Panc1 (cell line): ENCODE measurements around the gene PEPD. TPM values are rescaled to one million over a fixed set of nuclear protein-coding genes. Genes with fewer than 3 reads are reported as not detected.

Source experiments
- ATAC-seq: fragments of 200-7000 bp; cut with Tn5 transposase; 2 replicates; pipeline ENCODE4 v1.9.1; 2020; ENCODE audit warnings: mild to moderate bottlenecking, moderate library complexity
- BruUV-seq: library from RNA; stranded (reverse); fragments of 400-500 nt; replicated peaks from 2 replicates; lab custom pipeline; 2021; lab: Mats Ljungman, UMichigan
- CTCF ChIA-PET: fragments of 300-600 bp; sonication (Branson Sonifier 250); formaldehyde crosslinking; loops from one replicate; lab custom pipeline; 2022; ENCODE audit warnings: antibody characterized with exemption; lab: Charles Lee
- POLR2A ChIA-PET: fragments of 300-600 bp; sonication (Branson Sonifier 250); formaldehyde crosslinking; loops from one replicate; lab custom pipeline; 2022; ENCODE audit warnings: antibody characterized with exemption; lab: Charles Lee
- DNase-seq: peaks from one replicate; pipeline ENCODE4 v3.0.0-alpha.2; 2010; ENCODE audit warnings: low read depth, low spot score
- H3K27ac ChIP-seq: 2 replicates; pipeline ENCODE4 v1.5.1; 2011; ENCODE audit warnings: mild to moderate bottlenecking, low read length, inconsistent platforms
- H3K27me3 ChIP-seq: fragments of 200-500 bp; sonication (Bioruptor generic); 2 replicates; pipeline ENCODE4 v1.6.0; 2014; ENCODE audit warnings: low read length, inconsistent platforms; ENCODE audit not compliant: control insufficient read depth, insufficient read depth
- H3K36me3 ChIP-seq: fragments of 200-500 bp; sonication (Bioruptor generic); 2 replicates; pipeline ENCODE4 v1.5.1; 2014; ENCODE audit warnings: inconsistent platforms, mild to moderate bottlenecking, low read length, moderate library complexity; ENCODE audit not compliant: control insufficient read depth, insufficient read depth
- H3K4me1 ChIP-seq: 2 replicates; pipeline ENCODE4 v1.5.1; 2011; ENCODE audit warnings: inconsistent platforms, mild to moderate bottlenecking, low read length, moderate library complexity; ENCODE audit not compliant: control insufficient read depth, insufficient read depth
- H3K4me3 ChIP-seq, 2 experiments: 2 replicates each; pipeline ENCODE4 v1.5.1; 2011 to 2012; ENCODE audit warnings: low read depth in 2 of 2, low read length in 2 of 2, mild to moderate bottlenecking in 2 of 2, inconsistent platforms in 1 of 2, moderate library complexity in 1 of 2
- H3K9me3 ChIP-seq: fragments of 200-500 bp; sonication (Bioruptor generic); 2 replicates; pipeline ENCODE4 v1.5.1; 2014; ENCODE audit warnings: low read depth, mild to moderate bottlenecking, inconsistent platforms, low read length, moderate library complexity; ENCODE audit not compliant: control insufficient read depth, insufficient read depth
- POLR2AphosphoS5 ChIP-seq: IDR thresholded peaks from 2 replicates; pipeline ENCODE4 v1.6.1; 2012; ENCODE audit warnings: mild to moderate bottlenecking, low read depth, low read length, moderate library complexity
- REST ChIP-seq, 2 experiments: IDR thresholded peaks; 2 replicates each; pipeline ENCODE4 v1.6.1; 2011 to 2012; ENCODE audit warnings: low read depth in 2 of 2, control low read depth in 1 of 2, low read length in 1 of 2, mild to moderate bottlenecking in 1 of 2, moderate library complexity in 1 of 2; ENCODE audit not compliant: insufficient read depth in 1 of 2
- SIN3A ChIP-seq: IDR thresholded peaks from 2 replicates; pipeline ENCODE4 v1.6.1; 2012; ENCODE audit warnings: low read depth, mild to moderate bottlenecking, low read length, moderate library complexity, borderline replicate concordance; ENCODE audit not compliant: insufficient read depth
- TCF7L2 ChIP-seq: IDR thresholded peaks from 2 replicates; pipeline ENCODE4 v1.6.1; 2011; ENCODE audit warnings: mild to moderate bottlenecking, low read depth, low read length, inconsistent platforms
- in situ Hi-C: cut with HindIII; loops from 2 replicates; pipeline ENCODE4 v1.10.0; 2016; ENCODE audit warnings: low sequenced_read_pairs, low pct_unique_long_range_greater_than_20kb
- intact Hi-C: fragments of 100-400 bp; cut with micrococcal nuclease; formaldehyde crosslinking; loops from one replicate; pipeline ENCODE4 v1.10.0; 2022; ENCODE audit not compliant: unreplicated experiment
- total RNA-seq: library from RNA; stranded (reverse); gene quantifications from one replicate; pipeline ENCODE4 v1.2.1, GENCODE V29; 2021; ENCODE audit not compliant: unreplicated experiment
- TF ChIP-seq, protein P1 (sequence below): fragments of 450-650 bp; IDR thresholded peaks from 2 replicates; pipeline ENCODE4 v1.5.1; 2017; ENCODE audit warnings: mild to moderate bottlenecking

The PEPD gene
- total RNA-seq, 1 experiment from 2014 or later = 102 TPM

DNA sequence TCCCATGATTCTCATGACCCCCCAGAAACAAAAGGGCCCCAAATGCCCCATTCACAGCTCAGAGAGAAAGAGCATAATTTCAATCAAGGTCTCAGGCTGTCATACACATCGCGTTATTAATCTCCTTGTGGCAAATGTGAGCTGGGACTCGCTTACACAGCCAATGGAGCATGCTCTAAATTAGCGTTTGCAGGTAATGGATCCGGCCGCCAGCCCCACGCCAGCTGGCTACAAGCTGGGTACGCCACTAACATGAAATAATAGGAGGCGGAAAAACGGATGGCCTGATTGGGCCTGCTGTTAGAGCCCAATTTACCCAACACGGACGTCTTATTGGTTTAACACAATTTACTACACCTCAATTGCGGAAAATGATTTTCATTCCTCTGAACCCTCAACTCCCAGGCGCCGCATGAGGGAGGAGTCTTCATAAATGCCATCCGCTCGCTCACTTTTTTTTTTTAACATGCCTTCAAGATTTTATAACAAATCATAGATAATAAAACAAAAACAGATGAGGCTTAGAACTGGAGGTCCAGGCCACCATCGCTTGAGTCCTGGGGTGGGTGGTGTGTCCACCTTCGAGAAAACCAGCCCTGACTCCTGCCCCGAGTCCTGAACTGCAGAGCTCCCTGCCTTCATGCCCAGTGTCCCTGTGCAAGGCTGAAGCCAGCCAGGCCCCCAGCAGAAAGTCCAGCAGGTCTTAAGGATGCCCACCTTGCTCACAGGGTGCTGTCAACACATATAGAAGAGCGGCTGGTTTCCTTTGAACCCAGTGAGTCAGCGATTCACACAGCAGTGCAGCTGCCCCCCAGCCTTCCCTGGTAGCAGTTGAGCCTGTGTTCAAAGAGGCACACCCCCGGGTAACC, 62.1 kb downstream of the PEPD start:
- TSS peak; percentile 30 for BruUV-seq
- no peak overlapping the region for H3K27ac ChIP-seq
- H3K4me1 ChIP-seq = no peaks in the 10 kb centered on the region
- POLR2A ChIA-PET = interaction anchor here (0.6 kb wide), 1 partner anchor 27 kb away, joined by 9 read pairs; no protein-coding TSS in a partner anchor
- DNase-seq = no peak
- TF ChIP-seq POLR2AphosphoS5 (no peak), TCF7L2 (no peak), REST (IDR thresholded peaks at IDR 0.05; ENCODE audit: insufficient read depth in 1 of 2, low read depth in 2 of 2, low read length in 1 of 2) (no peak), SIN3A (no peak)
- TF ChIP-seq, protein P1, sequence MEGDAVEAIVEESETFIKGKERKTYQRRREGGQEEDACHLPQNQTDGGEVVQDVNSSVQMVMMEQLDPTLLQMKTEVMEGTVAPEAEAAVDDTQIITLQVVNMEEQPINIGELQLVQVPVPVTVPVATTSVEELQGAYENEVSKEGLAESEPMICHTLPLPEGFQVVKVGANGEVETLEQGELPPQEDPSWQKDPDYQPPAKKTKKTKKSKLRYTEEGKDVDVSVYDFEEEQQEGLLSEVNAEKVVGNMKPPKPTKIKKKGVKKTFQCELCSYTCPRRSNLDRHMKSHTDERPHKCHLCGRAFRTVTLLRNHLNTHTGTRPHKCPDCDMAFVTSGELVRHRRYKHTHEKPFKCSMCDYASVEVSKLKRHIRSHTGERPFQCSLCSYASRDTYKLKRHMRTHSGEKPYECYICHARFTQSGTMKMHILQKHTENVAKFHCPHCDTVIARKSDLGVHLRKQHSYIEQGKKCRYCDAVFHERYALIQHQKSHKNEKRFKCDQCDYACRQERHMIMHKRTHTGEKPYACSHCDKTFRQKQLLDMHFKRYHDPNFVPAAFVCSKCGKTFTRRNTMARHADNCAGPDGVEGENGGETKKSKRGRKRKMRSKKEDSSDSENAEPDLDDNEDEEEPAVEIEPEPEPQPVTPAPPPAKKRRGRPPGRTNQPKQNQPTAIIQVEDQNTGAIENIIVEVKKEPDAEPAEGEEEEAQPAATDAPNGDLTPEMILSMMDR = no peak
- in situ Hi-C loops = no loop called here
- ATAC-seq = no peak
- H3K36me3 ChIP-seq = no peaks in the 10 kb centered on the region
- H3K9me3 ChIP-seq = no peaks in the 10 kb centered on the region
- intact Hi-C loops = no loop called here
- CTCF ChIA-PET = interaction anchor here (0.5 kb wide), 1 partner anchor 690 kb away, joined by 4 read pairs; no protein-coding TSS in a partner anchor
- H3K27me3 ChIP-seq = no peaks in the 10 kb centered on the region
- no peak overlapping the region for H3K4me3 ChIP-seq

- in situ Hi-C loops (no loop called here), intact Hi-C loops (no loop called here)
- ATAC-seq (no peak), DNase-seq (no peak)
- no TSS peak for BruUV-seq
- Histone ChIP-seq H3K4me1 (no peaks in the 10 kb centered on the region), H3K36me3 (no peaks in the 10 kb centered on the region), H3K9me3 (no peaks in the 10 kb centered on the region), H3K27me3 (no peaks in the 10 kb centered on the region), H3K4me3 (no peak overlapping the region), H3K27ac (no peak overlapping the region)
- ChIA-PET POLR2A (interaction anchor here (0.6 kb wide), 2 partner anchors 27 to 134 kb away, joined by 4 to 9 read pairs; no protein-coding TSS in a partner anchor), CTCF (no interaction called here)
- TF ChIP-seq TCF7L2 (no peak), SIN3A (no peak), REST (IDR thresholded peaks at IDR 0.05; ENCODE audit: insufficient read depth in 1 of 2, low read depth in 2 of 2, low read length in 1 of 2) (no peak), POLR2AphosphoS5 (no peak)
- TF ChIP-seq, protein P1 = no peak
Measured at GRCh38 chr19:33458807-33459206, 62.8 kb downstream of the PEPD start.
